ENCODE data around the gene GPRC5B. TPM values are rescaled to one million over a fixed set of nuclear protein-coding genes. Genes with fewer than 3 reads are reported as not detected.

Gene GPRC5B
- total and polyA plus RNA-seq, 8 donors: 10.3 to 46.9 (median 39.3) TPM

DNA sequence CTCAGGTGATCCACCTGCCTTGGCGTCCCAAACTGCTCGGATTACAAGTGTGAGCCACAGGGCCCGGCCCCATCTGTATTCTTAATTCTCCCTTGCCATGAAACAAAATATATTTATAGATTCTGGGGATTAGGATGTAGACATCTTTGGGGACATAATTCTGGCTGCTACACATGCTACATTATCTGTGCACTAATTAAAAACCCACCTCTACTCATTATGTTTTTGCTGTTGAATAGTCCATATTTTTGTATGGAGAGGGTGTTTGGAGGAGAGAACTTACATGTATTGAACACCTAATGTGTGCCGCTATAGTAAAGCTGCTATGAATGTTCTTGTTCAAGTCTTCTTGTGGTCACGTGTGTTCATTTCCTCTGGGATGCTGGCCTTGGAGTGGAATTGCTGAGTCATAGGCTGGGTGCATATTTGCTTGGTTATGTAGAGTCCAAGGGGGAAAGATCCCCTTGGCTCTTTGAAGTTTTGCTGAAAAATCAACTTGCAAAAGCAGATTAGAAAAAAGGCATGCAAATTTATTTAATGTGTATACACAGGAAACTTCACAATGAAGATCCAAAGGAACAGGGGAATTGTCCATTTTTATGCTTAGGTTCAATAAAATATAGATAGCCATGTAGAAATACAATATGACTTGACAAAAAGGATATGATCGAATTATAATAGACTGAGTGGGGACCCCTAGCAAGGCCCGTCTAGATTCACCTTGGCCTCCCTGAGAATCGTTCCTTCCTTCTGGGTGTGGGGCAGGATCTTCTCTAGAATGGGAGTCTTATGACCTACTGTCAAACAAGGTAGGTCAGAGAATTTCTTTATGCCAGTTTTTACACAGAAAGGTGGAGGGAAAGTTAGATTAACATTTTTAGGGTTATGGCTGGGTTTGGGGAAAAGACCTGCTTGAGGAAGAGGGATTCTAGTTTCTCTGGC is 42.1 kb upstream of the GPRC5B start:
- H3K27ac ChIP-seq: no peak overlapping the region
- TF ChIP-seq, protein P1, sequence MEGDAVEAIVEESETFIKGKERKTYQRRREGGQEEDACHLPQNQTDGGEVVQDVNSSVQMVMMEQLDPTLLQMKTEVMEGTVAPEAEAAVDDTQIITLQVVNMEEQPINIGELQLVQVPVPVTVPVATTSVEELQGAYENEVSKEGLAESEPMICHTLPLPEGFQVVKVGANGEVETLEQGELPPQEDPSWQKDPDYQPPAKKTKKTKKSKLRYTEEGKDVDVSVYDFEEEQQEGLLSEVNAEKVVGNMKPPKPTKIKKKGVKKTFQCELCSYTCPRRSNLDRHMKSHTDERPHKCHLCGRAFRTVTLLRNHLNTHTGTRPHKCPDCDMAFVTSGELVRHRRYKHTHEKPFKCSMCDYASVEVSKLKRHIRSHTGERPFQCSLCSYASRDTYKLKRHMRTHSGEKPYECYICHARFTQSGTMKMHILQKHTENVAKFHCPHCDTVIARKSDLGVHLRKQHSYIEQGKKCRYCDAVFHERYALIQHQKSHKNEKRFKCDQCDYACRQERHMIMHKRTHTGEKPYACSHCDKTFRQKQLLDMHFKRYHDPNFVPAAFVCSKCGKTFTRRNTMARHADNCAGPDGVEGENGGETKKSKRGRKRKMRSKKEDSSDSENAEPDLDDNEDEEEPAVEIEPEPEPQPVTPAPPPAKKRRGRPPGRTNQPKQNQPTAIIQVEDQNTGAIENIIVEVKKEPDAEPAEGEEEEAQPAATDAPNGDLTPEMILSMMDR (IDR thresholded peaks at IDR 0.05): no peak
- DNase-seq: no peak
- intact Hi-C loops (cut with DNase I): no loop called here
- ATAC-seq: no peak
- no peaks in the 10 kb centered on the region for H3K36me3 ChIP-seq
- no peaks in the 10 kb centered on the region for H3K4me1 ChIP-seq
- no peaks in the 10 kb centered on the region for H3K9me3 ChIP-seq
- peaks cover 0 to 25% of the 10 kb centered on the region in 2 donors for H3K27me3 ChIP-seq
- no peak overlapping the region for H3K4me3 ChIP-seq

DNA sequence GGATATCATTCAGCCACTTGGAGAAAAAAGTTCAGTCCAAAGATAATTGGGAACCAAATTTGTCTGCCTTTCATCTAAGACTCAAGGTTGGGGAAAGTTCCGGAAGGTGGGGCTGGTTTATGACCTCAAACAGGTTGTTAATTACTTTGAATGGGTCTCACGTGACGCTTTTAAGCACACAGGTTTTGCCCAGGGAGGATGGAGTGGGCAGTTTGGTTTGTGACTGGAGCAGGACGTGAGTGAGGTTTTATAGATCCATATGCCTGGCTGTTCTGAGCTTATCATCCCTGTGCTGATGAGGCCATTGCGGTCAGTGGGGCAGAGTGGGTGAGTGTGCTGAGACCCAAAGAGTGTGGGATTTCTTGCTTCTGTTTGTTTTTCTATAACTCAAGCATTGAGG is 38.7 kb upstream of the GPRC5B start:
- Histone ChIP-seq H3K4me3 (no peak overlapping the region), H3K27ac (no peak overlapping the region), H3K36me3 (no peaks in the 10 kb centered on the region), H3K9me3 (no peaks in the 10 kb centered on the region), H3K4me1 (no peaks in the 10 kb centered on the region), H3K27me3 (no peaks in the 10 kb centered on the region)
- no peak for ATAC-seq
- DNase-seq: no peak
- TF ChIP-seq, protein P1 (IDR thresholded peaks at IDR 0.05): no peak
- intact Hi-C loops (cut with DNase I): no loop called here

DNA sequence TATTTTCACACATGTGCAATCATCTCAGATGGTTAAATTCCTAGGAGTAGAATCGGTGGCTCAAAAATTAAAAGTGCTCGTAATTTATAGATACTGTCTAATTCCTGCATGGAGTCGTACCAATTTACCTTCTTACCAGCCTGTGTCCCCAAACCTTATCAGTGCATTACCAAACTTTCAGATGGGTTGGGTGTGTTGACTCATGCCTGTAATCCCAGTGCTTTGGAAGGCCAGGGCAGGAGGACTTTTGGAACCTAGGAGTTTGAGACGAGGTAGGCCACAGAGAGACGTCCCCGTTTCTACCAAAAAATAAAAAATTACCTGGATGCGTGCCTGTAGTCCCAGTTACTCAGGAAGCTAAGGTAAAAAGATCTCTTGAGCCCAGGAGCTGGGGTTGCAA is 34.5 kb upstream of the GPRC5B start:
- Histone ChIP-seq H3K36me3 (no peaks in the 10 kb centered on the region), H3K27me3 (no peaks in the 10 kb centered on the region), H3K4me3 (no peak overlapping the region), H3K9me3 (no peaks in the 10 kb centered on the region), H3K27ac (no peak overlapping the region), H3K4me1 (no peaks in the 10 kb centered on the region)
- intact Hi-C loops (cut with DNase I): no loop called here
- no peak for DNase-seq
- TF ChIP-seq, protein P1 (IDR thresholded peaks at IDR 0.05): no peak
- ATAC-seq: no peak

DNA sequence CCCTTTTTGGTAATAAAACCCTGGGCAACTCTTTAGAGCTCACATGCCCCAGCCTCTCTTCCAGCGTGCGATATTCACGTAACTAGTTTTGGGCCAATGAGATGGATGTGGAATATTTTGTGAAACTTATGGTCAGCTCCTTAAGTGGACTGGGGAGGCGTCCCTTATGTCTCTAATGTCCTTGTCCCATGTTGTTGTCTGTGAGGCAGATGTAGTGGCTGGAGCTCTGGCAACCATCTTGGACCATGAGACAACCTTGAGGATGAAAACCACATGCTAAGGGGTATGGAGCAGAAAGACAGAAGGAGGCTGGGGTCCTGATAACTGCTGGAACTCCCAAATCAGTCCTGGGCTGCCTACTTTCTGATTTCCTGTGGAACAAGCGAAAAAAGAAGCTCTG is 31.4 kb upstream of the GPRC5B start:
- intact Hi-C loops (cut with DNase I): no loop called here
- ATAC-seq: no peak
- TF ChIP-seq, protein P1 (IDR thresholded peaks at IDR 0.05): no peak
- no peak for DNase-seq
- Histone ChIP-seq H3K9me3 (no peaks in the 10 kb centered on the region), H3K4me3 (no peak overlapping the region), H3K27ac (no peak overlapping the region), H3K4me1 (no peaks in the 10 kb centered on the region), H3K36me3 (no peaks in the 10 kb centered on the region), H3K27me3 (peaks cover 0 to 5% of the 10 kb centered on the region in 2 donors)

DNA sequence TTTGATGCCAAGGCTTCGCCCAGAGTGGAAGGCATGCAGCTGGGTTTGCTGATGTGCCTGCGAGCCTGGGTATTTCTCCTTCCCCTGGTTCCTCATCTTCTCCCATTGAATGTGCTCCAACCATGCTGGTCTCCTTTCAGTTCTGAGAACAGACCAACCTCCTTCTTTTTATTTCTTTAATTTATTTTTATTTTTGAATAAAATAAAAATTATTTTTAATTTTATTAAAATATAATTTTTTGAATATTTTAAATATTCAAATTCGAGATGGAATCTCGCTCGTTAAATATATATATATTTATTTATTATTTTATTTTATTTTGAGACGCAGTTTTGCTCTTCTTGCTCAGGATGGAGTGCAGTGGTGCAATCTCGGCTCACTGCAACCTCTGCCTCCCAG is 30.2 kb upstream of the GPRC5B start:
- ATAC-seq: no peak
- Histone ChIP-seq H3K4me1 (no peaks in the 10 kb centered on the region), H3K9me3 (no peaks in the 10 kb centered on the region), H3K4me3 (no peak overlapping the region), H3K27me3 (peaks cover 0 to 6% of the 10 kb centered on the region in 2 donors), H3K36me3 (no peaks in the 10 kb centered on the region), H3K27ac (no peak overlapping the region)
- TF ChIP-seq, protein P1 (IDR thresholded peaks at IDR 0.05): no peak
- intact Hi-C loops (cut with DNase I): no loop called here
- DNase-seq: no peak

Data from left lung (tissue), 10 donors.